Activated CD8-positive, alpha-beta memory T cell treated with anti-CD3 and anti-CD28 coated beads for 4 hours (primary cell): ENCODE data around the gene NF1.

ENCODE experiments used
- DNase-seq, 2 donors: peaks; one replicate each; pipeline ENCODE4 v3.0.0-alpha.2; 2020; ENCODE audit warnings: low read depth in 2 of 2

NF1 gene

GRCh38 chr17:31405890-31406371 lies 311.2 kb downstream of the NF1 start:
- no peak for DNase-seq

DNA sequence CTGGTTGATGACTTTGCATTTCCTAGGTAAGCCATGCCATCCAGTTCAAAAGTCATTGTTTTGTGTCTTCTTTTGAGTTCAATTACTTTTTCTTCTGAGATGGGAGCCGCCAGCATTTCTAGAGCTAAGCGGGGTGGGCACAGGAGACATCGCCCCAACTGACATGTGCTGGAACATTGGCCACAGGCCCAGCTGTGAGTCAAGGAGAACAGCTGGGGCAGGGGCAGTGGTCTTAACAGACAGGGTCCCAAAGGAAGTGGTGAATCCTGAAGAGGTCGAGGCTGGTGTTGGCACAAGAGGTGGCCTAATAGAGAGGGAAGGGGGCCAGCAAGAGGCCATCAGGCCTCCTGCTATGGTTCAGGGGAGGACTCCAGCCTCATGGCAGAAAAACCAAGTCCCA lies 313.8 kb downstream of the NF1 start:
- no peak for DNase-seq

- no peak for DNase-seq
These were observed 317.0 kb downstream of the NF1 start for GRCh38 chr17:31411707-31412285.

GRCh38 chr17:31412511-31412910 lies 317.7 kb downstream of the NF1 start:
- DNase-seq, result no peak

- DNase-seq, result no peak
These were observed 318.5 kb downstream of the NF1 start for GRCh38 chr17:31413081-31413799.

- DNase-seq, result no peak
These were observed 319.2 kb downstream of the NF1 start for GRCh38 chr17:31413874-31414549.

- no peak for DNase-seq
These were observed 319.8 kb downstream of the NF1 start for GRCh38 chr17:31414550-31414918.

- no peak for DNase-seq
These were observed 320.3 kb downstream of the NF1 start for GRCh38 chr17:31415004-31415454.

DNA sequence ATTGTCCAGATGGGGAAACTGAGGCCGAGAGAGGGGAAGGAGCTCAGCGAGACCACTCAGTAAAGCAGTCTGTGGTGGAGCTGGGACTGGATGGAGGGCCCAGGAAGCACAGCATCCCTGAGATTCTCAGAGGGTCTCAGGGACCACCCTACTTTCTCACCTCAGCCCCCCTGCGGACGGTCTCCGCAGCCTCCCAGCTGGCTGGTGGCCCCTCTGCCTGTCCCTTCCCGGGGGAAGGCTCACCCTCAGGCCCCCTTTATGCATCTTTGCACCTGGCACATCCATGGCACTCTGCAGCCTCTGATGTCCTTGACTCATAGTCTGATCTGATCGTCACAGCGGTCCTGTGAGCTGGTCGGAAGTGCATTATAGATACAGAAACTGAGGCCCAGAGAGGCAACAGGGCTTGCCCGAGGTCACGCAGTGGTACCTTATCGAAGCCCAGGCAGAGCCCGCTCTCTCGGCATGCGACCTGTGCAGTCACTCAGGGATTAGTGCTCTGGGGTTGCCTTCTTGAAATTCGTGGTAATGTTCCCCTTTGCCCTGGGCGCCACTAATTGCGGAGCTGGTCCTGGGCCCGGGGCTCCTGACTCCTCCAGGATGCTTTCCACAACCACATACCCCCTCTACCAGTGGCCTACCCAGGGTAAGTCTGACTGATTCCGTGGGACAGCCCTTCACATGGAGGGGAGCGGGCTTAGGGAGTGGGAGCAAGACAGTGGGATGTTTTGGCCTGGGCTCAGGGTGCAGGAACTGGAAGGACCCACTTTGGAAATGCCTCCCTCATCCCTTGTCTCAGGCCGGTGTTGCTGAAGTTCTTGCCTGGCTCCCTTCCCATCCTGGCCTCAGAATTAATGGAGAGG lies 321.1 kb downstream of the NF1 start:
- no peak for DNase-seq

DNA sequence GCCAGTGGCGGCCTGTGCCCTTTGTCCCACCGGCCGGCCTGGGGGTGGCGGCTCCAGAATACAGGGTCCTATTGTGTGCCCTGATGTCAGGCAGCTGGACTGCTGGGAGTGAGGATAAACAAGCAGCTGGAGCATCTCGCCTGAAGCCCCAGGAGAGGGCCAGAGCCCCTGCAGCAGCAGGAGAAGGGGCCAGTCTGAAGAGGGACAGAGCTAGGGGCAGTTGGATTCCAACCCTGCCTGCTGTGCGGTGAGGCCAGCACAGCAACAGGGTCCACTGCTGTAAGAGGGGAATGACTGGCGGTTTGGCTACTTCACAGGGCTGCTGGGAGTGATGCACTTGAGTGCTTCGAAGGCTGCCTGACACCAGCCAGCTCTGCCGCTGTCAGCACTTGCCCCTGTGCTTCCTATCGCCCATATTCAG lies 321.7 kb downstream of the NF1 start:
- no peak for DNase-seq

DNA sequence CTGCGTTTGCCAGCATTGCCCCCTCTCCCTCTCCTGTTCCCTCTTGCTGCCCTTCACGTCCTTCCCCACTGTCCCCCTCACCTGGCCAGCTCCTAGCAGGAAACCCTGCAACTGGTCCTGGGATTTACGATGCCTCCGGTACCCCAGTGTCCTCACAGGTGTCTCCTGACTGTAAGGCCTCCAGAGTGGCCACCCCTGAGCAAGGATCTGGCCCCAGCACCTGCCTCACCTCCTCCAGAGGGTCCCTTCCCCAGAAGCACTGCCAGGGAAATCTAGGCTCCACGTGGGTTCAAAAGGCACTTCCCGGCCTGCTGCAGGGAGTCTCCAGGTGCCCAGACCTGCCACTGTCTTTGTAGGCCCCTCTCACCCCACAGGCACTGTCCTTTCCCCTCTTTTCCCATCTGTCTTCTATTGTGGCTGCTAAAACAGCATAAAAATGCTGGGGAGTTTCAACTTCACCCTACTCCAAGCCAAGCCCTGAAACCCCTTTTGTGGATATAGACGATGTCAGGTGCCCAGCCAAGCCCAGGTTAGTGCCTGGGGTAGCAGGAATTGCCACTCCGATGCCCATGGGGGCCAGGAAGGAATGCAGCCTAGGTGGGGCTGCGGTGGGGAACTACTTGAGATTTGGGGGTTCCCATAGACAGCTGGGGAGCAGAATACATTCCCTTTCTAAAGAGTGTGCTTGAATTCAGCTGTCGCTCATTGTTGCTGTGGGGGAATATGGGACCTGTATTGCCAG lies 322.4 kb downstream of the NF1 start:
- no peak for DNase-seq

- DNase-seq, result no peak
These were observed 324.1 kb downstream of the NF1 start for GRCh38 chr17:31418773-31419350.

DNA sequence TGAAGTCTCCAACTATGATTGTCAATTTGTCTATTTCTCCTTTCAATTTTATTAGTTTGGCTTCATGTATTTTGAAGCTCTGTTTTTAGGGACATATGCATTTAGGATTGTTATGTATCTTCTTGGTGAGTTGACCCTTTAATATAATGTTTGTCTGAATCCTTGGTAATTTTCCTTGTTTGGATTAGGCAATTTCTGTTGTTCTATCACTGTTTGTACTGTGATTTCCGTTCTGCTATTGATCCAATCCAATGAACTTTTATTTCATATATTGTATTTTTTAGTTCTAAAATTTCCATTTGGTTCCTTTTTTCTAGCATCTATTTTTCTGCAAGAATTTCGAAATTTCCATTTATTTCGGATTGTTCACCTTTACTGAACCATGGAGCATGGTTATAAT lies 327.7 kb downstream of the NF1 start:
- DNase-seq, result no peak

GRCh38 chr17:31424944-31425281 lies 330.1 kb downstream of the NF1 start:
- DNase-seq, result no peak

DNA sequence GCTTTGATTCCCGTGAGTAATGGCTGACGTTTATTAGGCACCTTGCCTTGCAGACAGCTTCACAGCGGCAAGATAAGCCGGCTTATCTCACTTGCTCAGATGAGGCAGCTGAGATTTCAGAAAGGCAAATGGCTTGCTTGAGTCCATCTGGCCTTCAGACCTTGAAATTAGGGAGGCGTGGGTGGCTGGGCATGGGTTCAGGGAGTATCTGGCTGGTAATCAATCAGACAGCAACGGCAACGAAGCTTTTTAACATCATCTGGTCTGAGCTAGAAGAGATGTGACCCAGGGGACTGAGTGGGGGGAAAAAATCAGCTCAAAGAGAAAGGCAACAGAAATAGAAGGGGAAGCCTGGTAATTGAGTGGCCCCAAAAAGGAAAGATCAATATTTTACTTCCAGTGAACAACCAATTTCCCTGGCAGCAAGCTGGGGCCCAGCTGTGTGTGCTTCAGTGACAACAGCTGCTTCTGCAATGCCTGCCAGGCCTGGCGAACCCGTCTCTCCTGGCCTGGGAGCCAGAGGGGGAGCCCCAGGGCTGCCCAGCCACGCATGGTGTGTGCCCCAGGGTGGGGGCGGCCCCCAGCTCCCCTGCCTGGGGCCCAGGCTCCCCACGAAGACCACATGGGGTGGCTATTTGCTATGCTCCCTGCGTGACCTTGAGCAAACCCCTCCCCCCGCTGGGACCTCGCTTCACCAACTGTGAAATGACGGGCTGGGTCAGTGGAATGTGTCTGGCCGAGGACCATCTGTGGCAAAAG lies 330.7 kb downstream of the NF1 start:
- no peak for DNase-seq
